Naive thymus-derived CD4-positive, alpha-beta T cell (primary cell): Measurements from ENCODE around the gene WDR64. TPM values are rescaled to one million over a fixed set of nuclear protein-coding genes. Genes with fewer than 3 reads are reported as not detected.

Experiments
- ATAC-seq: fragments of 150-1000 bp; cut with Tn5 transposase; 2 replicates; pipeline ENCODE4 v1.10.0; 2021; ENCODE audit warnings: mild to moderate bottlenecking, moderate library complexity
- CTCF ChIA-PET: fragments of 350-600 bp; sonication (Branson Sonifier 250); formaldehyde crosslinking; loops from one replicate; lab custom pipeline; 2021; ENCODE audit warnings: antibody characterized with exemption; lab: Charles Lee
- POLR2A ChIA-PET: fragments of 350-600 bp; sonication (Branson Sonifier 250); formaldehyde crosslinking; loops from one replicate; lab custom pipeline; 2021; ENCODE audit warnings: antibody characterized with exemption, inconsistent platforms; lab: Charles Lee
- DNase-seq, 9 donors: peaks; one replicate each; pipeline versions ENCODE4 v3.0.0 to v3.0.0-alpha.2; 2020 to 2022; ENCODE audit warnings: mixed read lengths in 1 of 9
- H3K27ac ChIP-seq: one replicate; pipeline ENCODE4 v1.7.0; 2013; ENCODE audit warnings: mild to moderate bottlenecking, low read depth, low read length, moderate library complexity
- H3K27me3 ChIP-seq, 2 donors: one replicate each; pipeline ENCODE4 v1.7.0; 2013; ENCODE audit warnings: low read length in 2 of 2, mild to moderate bottlenecking in 2 of 2, moderate library complexity in 2 of 2; ENCODE audit not compliant: control insufficient read depth in 2 of 2, insufficient read depth in 2 of 2
- H3K36me3 ChIP-seq, 3 experiments: 1 replicate in 2 of 3; 2 replicates in 1 of 3; pipeline ENCODE4 v1.7.0; 2013; ENCODE audit warnings: low read length in 3 of 3, mild to moderate bottlenecking in 3 of 3, moderate library complexity in 1 of 3; ENCODE audit not compliant: insufficient read depth in 3 of 3, control insufficient read depth in 2 of 3
- H3K4me1 ChIP-seq, 2 donors: one replicate each; pipeline ENCODE4 v1.7.0; 2013; ENCODE audit warnings: low read length in 2 of 2, mild to moderate bottlenecking in 2 of 2, moderate library complexity in 1 of 2; ENCODE audit not compliant: control insufficient read depth in 2 of 2, insufficient read depth in 2 of 2
- H3K4me3 ChIP-seq: 2 replicates; pipeline ENCODE4 v1.7.0; 2013; ENCODE audit warnings: mild to moderate bottlenecking, low read length
- H3K9me3 ChIP-seq, 3 experiments: 1 replicate in 2 of 3; 2 replicates in 1 of 3; pipeline ENCODE4 v1.7.0; 2013; ENCODE audit warnings: low read length in 3 of 3; ENCODE audit not compliant: control insufficient read depth in 2 of 3
- H3K27ac Mint-ChIP-seq, 9 donors: one replicate each; pipeline ENCODE4 v1.8.0; 2020 to 2022; ENCODE audit warnings: mixed read lengths in 9 of 9, mild to moderate bottlenecking in 8 of 9, moderate library complexity in 5 of 9, inconsistent platforms in 2 of 9
- H3K27me3 Mint-ChIP-seq, 5 donors: one replicate each; pipeline ENCODE4 v1.8.0; 2021 to 2022; ENCODE audit warnings: mixed read lengths in 5 of 5, mild to moderate bottlenecking in 1 of 5
- H3K36me3 Mint-ChIP-seq, 5 donors: one replicate each; pipeline ENCODE4 v1.8.0; 2020 to 2022; ENCODE audit warnings: mixed read lengths in 5 of 5, mild to moderate bottlenecking in 3 of 5, inconsistent platforms in 1 of 5
- H3K4me1 Mint-ChIP-seq, 7 donors: one replicate each; pipeline ENCODE4 v1.8.0; 2020 to 2022; ENCODE audit warnings: mixed read lengths in 7 of 7, mild to moderate bottlenecking in 3 of 7, inconsistent platforms in 1 of 7
- H3K4me3 Mint-ChIP-seq, 10 donors: one replicate each; pipeline ENCODE4 v1.8.0; 2020 to 2022; ENCODE audit warnings: mild to moderate bottlenecking in 10 of 10, mixed read lengths in 10 of 10, moderate library complexity in 6 of 10, inconsistent platforms in 2 of 10
- H3K9me3 Mint-ChIP-seq, 11 donors: one replicate each; pipeline ENCODE4 v1.8.0; 2020 to 2022; ENCODE audit warnings: mixed read lengths in 11 of 11, mild to moderate bottlenecking in 4 of 11, inconsistent platforms in 1 of 11, moderate library complexity in 1 of 11
- intact Hi-C, 2 donors: fragments of 100-400 bp; cut with micrococcal nuclease; formaldehyde crosslinking; loops; one replicate each; pipeline ENCODE4 v1.15.1; 2023
- polyA plus RNA-seq, 2 donors: library from polyadenylated mRNA; unstranded; fragments of 300-500 nt; fragmentation: Illumina TruSeq; gene quantifications; one replicate each; pipeline ENCODE4 v1.2.3, GENCODE V29; 2021
- total RNA-seq, 6 experiments: library from RNA in 5 of 6; stranded (reverse) in 5 of 6; gene quantifications; 1 replicate in 5 of 6; 2 replicates in 1 of 6; pipeline ENCODE4 v1.2.3 and lab custom pipeline; 2021 to 2026

The WDR64 gene
- total and polyA plus RNA-seq, 7 experiments from 2014 or later: 0.22 to 0.66 (median 0.49) TPM

GRCh38 chr1:241645199-241645598 lies 6.9 kb upstream of the WDR64 start:
- Mint-ChIP-seq H3K9me3 (peaks cover 0 to 7% (median 4%) of the 10 kb centered on the region in 11 donors), H3K27me3 (no peaks in the 10 kb centered on the region), H3K4me3 (no peak overlapping the region), H3K27ac (no peak overlapping the region), H3K4me1 (peaks cover 0 to 11% (median 6%) of the 10 kb centered on the region in 7 donors), H3K36me3 (peaks cover 0 to 8% (median 0%) of the 10 kb centered on the region in 5 donors)
- intact Hi-C loops: loop anchor here in 1 of 2 donors (10.0 kb wide), 1 partner anchor 1610 kb away; the partner anchor contains the start of genes CEP170 and SDCCAG8
- ChIA-PET POLR2A (no interaction called here), CTCF (no interaction called here)
- no peaks in the 10 kb centered on the region for H3K9me3 ChIP-seq
- no peak overlapping the region for H3K4me3 ChIP-seq
- H3K27me3 ChIP-seq: no peaks in the 10 kb centered on the region
- ATAC-seq (no peak), DNase-seq (no peak)
- no peak overlapping the region for H3K27ac ChIP-seq
- no peaks in the 10 kb centered on the region for H3K4me1 ChIP-seq
- no peaks in the 10 kb centered on the region for H3K36me3 ChIP-seq

DNA sequence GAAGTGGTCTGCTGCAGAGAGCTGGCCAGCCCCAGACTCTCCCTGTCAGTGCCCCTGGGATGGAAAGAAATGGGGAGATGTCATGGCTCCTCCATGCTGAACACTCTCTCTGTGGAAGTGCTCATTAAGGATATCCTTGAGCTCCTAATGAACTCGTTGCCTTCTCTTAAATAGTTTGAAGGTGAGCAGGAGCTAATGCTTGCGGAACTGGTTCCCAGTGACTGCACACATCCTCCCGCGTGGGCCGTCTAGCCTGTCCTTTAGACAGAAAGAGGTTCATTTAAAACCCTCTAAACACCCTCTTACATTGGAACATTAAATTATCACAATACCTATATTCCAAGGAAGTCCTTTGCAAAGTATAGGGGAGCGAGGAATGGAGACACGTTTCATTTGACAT lies 5.9 kb upstream of the WDR64 start:
- no peak for DNase-seq
- H3K36me3 ChIP-seq: no peaks in the 10 kb centered on the region
- no peak overlapping the region for H3K27ac ChIP-seq
- H3K4me1 ChIP-seq: no peaks in the 10 kb centered on the region
- intact Hi-C loops: loop anchor here in 1 of 2 donors (10.0 kb wide), 1 partner anchor 1609 kb away; the partner anchor contains the start of genes CEP170 and SDCCAG8
- CTCF ChIA-PET: no interaction called here
- H3K9me3 Mint-ChIP-seq: peaks cover 0 to 7% (median 4%) of the 10 kb centered on the region in 11 donors
- no peaks in the 10 kb centered on the region for H3K27me3 ChIP-seq
- H3K27me3 Mint-ChIP-seq: peaks cover 0 to under 1% (median 0%) of the 10 kb centered on the region in 5 donors
- H3K36me3 Mint-ChIP-seq: peaks cover 0 to 6% (median 0%) of the 10 kb centered on the region in 5 donors
- peaks cover 0 to 4% (median 0%) of the 10 kb centered on the region in 7 donors for H3K4me1 Mint-ChIP-seq
- no peak overlapping the region for H3K27ac Mint-ChIP-seq
- POLR2A ChIA-PET: no interaction called here
- no peak overlapping the region for H3K4me3 Mint-ChIP-seq
- no peak for ATAC-seq
- no peak overlapping the region for H3K4me3 ChIP-seq
- no peaks in the 10 kb centered on the region for H3K9me3 ChIP-seq

DNA sequence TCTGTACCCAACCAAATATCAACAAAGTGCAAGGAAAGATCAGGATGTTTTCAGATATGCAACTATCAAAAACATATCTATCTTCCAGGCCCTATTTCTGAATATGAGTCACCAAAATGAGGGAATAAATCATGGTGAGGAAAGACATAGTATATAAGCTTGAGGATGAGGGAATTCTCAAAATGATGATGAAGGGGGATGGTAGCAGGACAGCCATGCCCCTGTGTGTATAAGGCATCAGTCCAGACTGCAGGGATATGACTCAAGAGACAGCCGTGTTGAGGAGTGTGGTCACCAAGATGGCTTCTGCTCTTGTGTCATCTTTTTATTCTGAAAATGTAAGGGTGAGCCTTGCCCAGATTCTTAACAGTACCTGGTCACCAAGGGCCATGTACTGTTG lies 4.4 kb upstream of the WDR64 start:
- DNase-seq: no peak
- Mint-ChIP-seq H3K4me1 (peaks cover 0 to 4% (median 0%) of the 10 kb centered on the region in 7 donors), H3K27me3 (peaks cover 0 to 3% (median 0%) of the 10 kb centered on the region in 5 donors), H3K9me3 (peaks cover 0 to 7% (median 0%) of the 10 kb centered on the region in 11 donors), H3K4me3 (no peak overlapping the region), H3K36me3 (peaks cover 0 to 4% (median 0%) of the 10 kb centered on the region in 5 donors), H3K27ac (no peak overlapping the region)
- POLR2A ChIA-PET: interaction anchor here (0.6 to 1.0 kb wide), 2 partner anchors 33 to 1928 kb away, joined by 3 to 6 read pairs; no protein-coding TSS in a partner anchor
- intact Hi-C loops: loop anchor here in 1 of 2 donors (10.0 kb wide), 1 partner anchor 1607 kb away; the partner anchor contains the start of genes CEP170 and SDCCAG8
- H3K4me1 ChIP-seq: no peaks in the 10 kb centered on the region
- CTCF ChIA-PET: no interaction called here
- no peak overlapping the region for H3K27ac ChIP-seq
- no peaks in the 10 kb centered on the region for H3K9me3 ChIP-seq
- H3K36me3 ChIP-seq: no peaks in the 10 kb centered on the region
- ATAC-seq: no peak
- no peak overlapping the region for H3K4me3 ChIP-seq
- no peaks in the 10 kb centered on the region for H3K27me3 ChIP-seq

DNA sequence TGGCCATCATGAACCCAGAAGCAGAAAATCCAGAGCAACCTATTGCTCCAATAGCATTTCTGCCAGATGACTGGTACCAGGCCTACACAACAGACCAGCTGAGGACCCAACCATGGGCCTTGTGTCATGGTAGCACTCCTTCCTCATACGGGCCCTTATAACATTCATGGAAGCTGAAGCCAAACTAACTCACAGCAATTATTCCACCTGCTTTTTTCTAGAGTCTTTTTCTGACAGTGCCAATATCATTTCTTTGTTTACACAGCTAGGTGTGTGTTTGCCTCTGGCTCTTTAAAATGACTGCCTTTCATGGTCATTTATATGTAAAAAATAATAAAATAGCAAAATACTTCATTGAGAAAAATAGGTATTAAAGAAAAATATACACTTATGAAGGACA lies 3.9 kb upstream of the WDR64 start:
- no peak for DNase-seq
- Histone ChIP-seq H3K4me3 (no peak overlapping the region), H3K36me3 (no peaks in the 10 kb centered on the region), H3K27ac (no peak overlapping the region), H3K9me3 (no peaks in the 10 kb centered on the region), H3K27me3 (no peaks in the 10 kb centered on the region), H3K4me1 (no peaks in the 10 kb centered on the region)
- peaks cover 0 to 4% (median 0%) of the 10 kb centered on the region in 7 donors for H3K4me1 Mint-ChIP-seq
- peaks cover 0 to 6% (median 0%) of the 10 kb centered on the region in 11 donors for H3K9me3 Mint-ChIP-seq
- H3K27me3 Mint-ChIP-seq: peaks cover 0 to 5% (median 0%) of the 10 kb centered on the region in 5 donors
- H3K36me3 Mint-ChIP-seq: peaks cover 0 to 4% (median 0%) of the 10 kb centered on the region in 5 donors
- ATAC-seq: no peak
- intact Hi-C loops: loop anchor here in 1 of 2 donors (10.0 kb wide), 1 partner anchor 1607 kb away; the partner anchor contains the start of genes CEP170 and SDCCAG8
- POLR2A ChIA-PET: interaction anchor here (1.0 kb wide), 1 partner anchor 33 kb away, joined by 6 read pairs; no protein-coding TSS in a partner anchor
- H3K4me3 Mint-ChIP-seq: no peak overlapping the region
- CTCF ChIA-PET: no interaction called here
- no peak overlapping the region for H3K27ac Mint-ChIP-seq

GRCh38 chr1:241654019-241654418 lies 1.9 kb downstream of the WDR64 start:
- intact Hi-C loops: no loop called here
- Histone ChIP-seq H3K36me3 (no peaks in the 10 kb centered on the region), H3K27me3 (no peaks in the 10 kb centered on the region), H3K27ac (no peak overlapping the region), H3K4me3 (no peak overlapping the region), H3K4me1 (no peaks in the 10 kb centered on the region), H3K9me3 (no peaks in the 10 kb centered on the region)
- H3K4me1 Mint-ChIP-seq: no peaks in the 10 kb centered on the region
- no peak overlapping the region for H3K4me3 Mint-ChIP-seq
- ChIA-PET POLR2A (no interaction called here), CTCF (no interaction called here)
- peaks cover 0 to 10% (median 0%) of the 10 kb centered on the region in 5 donors for H3K27me3 Mint-ChIP-seq
- ATAC-seq: no peak
- peaks cover 0 to 5% (median 0%) of the 10 kb centered on the region in 11 donors for H3K9me3 Mint-ChIP-seq
- H3K36me3 Mint-ChIP-seq: peaks cover 0 to 9% (median 0%) of the 10 kb centered on the region in 5 donors
- no peak for DNase-seq
- no peak overlapping the region for H3K27ac Mint-ChIP-seq

GRCh38 chr1:241654641-241655040 lies 2.6 kb downstream of the WDR64 start:
- Mint-ChIP-seq H3K4me3 (no peak overlapping the region), H3K36me3 (peaks cover 0 to 7% (median 0%) of the 10 kb centered on the region in 5 donors), H3K27me3 (peaks cover 0 to 10% (median 0%) of the 10 kb centered on the region in 5 donors), H3K4me1 (no peaks in the 10 kb centered on the region), H3K27ac (peak overlapping the region in 1 of 9 donors; percentile 21), H3K9me3 (peaks cover 0 to 4% (median 0%) of the 10 kb centered on the region in 11 donors)
- intact Hi-C loops: no loop called here
- Histone ChIP-seq H3K27me3 (no peaks in the 10 kb centered on the region), H3K9me3 (no peaks in the 10 kb centered on the region), H3K4me3 (no peak overlapping the region), H3K36me3 (no peaks in the 10 kb centered on the region), H3K27ac (no peak overlapping the region), H3K4me1 (no peaks in the 10 kb centered on the region)
- ChIA-PET POLR2A (no interaction called here), CTCF (no interaction called here)
- DNase-seq (no peak), ATAC-seq (no peak)
